Activated CD8-positive, alpha-beta memory T cell treated with anti-CD3 and anti-CD28 coated beads, Interleukin-2, amount 10 ng/mL, durations not matched to agents 7 days and 5 days (primary cell): ENCODE measurements around the gene GNPTG. TPM values are rescaled to one million over a fixed set of nuclear protein-coding genes. Genes with fewer than 3 reads are reported as not detected.

Experiments
- ATAC-seq: fragments of 150-1000 bp; cut with Tn5 transposase; one replicate; pipeline ENCODE4 v1.10.0; 2021; ENCODE audit warnings: moderate library complexity
- CTCF ChIA-PET: fragments of 350-600 bp; sonication (Branson Sonifier 250); formaldehyde crosslinking; loops from one replicate; lab custom pipeline; 2021; ENCODE audit warnings: antibody characterized with exemption; lab: Charles Lee
- DNase-seq: peaks from one replicate; pipeline ENCODE4 v3.0.0-alpha.2; 2020
- H3K27ac Mint-ChIP-seq: one replicate; pipeline ENCODE4 v1.8.0; 2021; ENCODE audit warnings: mild to moderate bottlenecking, mixed read lengths
- H3K27me3 Mint-ChIP-seq: one replicate; pipeline ENCODE4 v1.8.0; 2021; ENCODE audit warnings: mixed read lengths
- H3K36me3 Mint-ChIP-seq: one replicate; pipeline ENCODE4 v1.8.0; 2021; ENCODE audit warnings: mild to moderate bottlenecking, mixed read lengths
- H3K4me1 Mint-ChIP-seq: one replicate; pipeline ENCODE4 v1.8.0; 2021; ENCODE audit warnings: mixed read lengths
- H3K4me3 Mint-ChIP-seq: one replicate; pipeline ENCODE4 v1.8.0; 2021; ENCODE audit warnings: mild to moderate bottlenecking, moderate library complexity, mixed read lengths
- H3K9me3 Mint-ChIP-seq: one replicate; pipeline ENCODE4 v1.8.0; 2022; ENCODE audit warnings: low read depth, mixed read lengths
- total RNA-seq, 2 experiments: library from RNA; stranded (reverse); gene quantifications; one replicate each; pipeline ENCODE4 v1.2.3, GENCODE V29; 2021

The GNPTG gene
- total RNA-seq, 2 experiments from 2014 or later = 29.3 to 33.0 TPM

DNA sequence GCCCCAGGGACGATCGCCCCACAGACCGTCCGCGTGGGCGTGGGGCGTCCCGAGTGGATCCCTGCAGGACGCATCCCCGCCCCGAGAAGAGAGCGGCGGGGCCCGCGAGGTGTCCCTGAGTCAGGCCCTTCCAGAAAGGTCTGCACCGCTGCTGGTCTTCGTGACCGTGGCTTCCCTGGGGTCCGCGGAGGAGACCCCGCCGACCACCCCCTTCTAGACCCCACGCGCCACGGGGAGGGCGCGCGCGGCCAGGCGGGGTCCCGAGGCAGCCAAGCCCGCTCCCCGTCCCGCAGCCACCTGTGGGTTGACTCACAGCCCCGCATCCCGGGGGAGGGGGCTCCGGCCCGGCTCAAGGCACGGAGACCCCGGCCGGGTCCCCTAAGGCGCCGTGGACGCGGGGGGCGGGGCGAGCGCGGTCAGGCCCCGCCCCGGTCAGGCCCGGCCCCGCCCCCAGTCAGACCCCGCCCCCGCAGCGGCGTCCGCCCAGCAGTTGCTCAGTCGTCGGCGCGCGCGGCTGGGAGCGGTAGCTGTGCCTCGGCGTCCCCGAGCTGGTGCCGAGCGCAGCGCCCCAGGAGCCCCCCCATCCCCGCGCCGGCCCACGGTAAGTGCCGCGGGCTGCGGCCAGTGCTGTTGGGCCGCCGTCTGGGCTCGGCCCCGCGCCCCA is 18.4 kb upstream of the GNPTG start, which contains the start of gene BAIAP3:
Gene BAIAP3 (plus strand): TSS at position 497 of the 664 bp plus-strand sequence. CDS start 4,905 bp downstream, outside the sequence.
- peak; percentile 79 for ATAC-seq
- peaks cover 35% of the 10 kb centered on the region for H3K27me3 Mint-ChIP-seq
- no peak within 1 kb of the TSS for H3K4me3 Mint-ChIP-seq
- H3K36me3 Mint-ChIP-seq = no peaks in the 10 kb centered on the region
- H3K4me1 Mint-ChIP-seq = peaks cover 14% of the 10 kb centered on the region
- CTCF ChIA-PET = interaction anchor here (1.0 to 1.9 kb wide), 4 partner anchors 8 to 32 kb away, joined by 3 to 5 read pairs (median 4); partner anchors contain the start of gene UBE2I
- DNase-seq = peak; percentile 65
- H3K27ac Mint-ChIP-seq = no peak within 1 kb of the TSS
- no peaks in the 10 kb centered on the region for H3K9me3 Mint-ChIP-seq

DNA sequence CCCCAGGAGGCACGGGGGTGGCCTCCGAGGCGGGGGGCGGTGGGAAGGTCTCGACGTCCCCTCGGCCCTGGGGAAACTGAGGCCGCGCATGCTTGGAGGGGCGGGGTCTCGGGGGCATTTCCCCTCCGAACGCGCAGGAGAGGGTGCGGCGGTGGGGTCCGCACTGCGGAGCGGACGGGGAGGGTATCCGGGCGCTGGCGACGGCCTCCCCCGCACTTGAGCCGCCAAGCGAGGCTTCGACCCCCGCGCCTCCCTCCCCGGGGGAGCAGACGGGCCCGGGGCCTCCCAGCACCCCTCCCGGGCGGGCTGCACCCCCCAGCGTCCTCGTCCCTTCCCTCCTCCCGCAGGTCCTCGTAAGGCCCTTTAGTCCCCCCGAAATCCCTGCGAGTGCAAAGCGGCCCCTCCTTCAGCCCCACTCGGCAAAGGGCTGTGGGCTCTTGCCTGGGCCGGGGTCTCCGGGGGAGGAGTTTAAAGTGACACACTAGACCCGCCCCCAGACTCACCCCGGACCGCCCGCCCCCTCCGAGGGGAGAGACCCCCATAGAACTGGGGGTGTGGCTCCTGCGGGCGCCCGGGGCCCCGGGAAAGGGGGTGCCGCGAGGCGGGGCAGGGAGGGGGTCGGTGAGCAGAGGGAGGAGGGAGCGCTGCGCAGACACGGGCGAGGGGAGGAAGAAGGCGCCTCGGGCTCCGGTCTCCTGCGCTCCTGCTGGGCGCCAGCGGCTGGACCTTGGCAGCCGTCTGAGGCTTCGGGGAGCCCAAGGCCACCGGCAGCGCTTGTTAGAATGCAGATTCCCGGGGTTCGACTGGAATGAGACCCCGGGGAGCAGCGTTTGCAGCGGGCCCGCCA is 17.7 kb upstream of the GNPTG start:
- H3K27me3 Mint-ChIP-seq = peaks cover 35% of the 10 kb centered on the region
- CTCF ChIA-PET = interaction anchor here (1.2 kb wide), 1 partner anchor 30 kb away, joined by 3 read pairs; no protein-coding TSS in a partner anchor
- peaks cover 14% of the 10 kb centered on the region for H3K4me1 Mint-ChIP-seq
- H3K9me3 Mint-ChIP-seq = no peaks in the 10 kb centered on the region
- H3K27ac Mint-ChIP-seq = no peak overlapping the region
- DNase-seq (no peak), ATAC-seq (no peak)
- no peak overlapping the region for H3K4me3 Mint-ChIP-seq
- no peaks in the 10 kb centered on the region for H3K36me3 Mint-ChIP-seq

- no peak overlapping the region for H3K27ac Mint-ChIP-seq
- H3K9me3 Mint-ChIP-seq = no peaks in the 10 kb centered on the region
- H3K4me1 Mint-ChIP-seq = peaks cover 14% of the 10 kb centered on the region
- H3K36me3 Mint-ChIP-seq = no peaks in the 10 kb centered on the region
- H3K4me3 Mint-ChIP-seq = no peak overlapping the region
- DNase-seq (no peak), ATAC-seq (no peak)
- CTCF ChIA-PET = interaction anchor here (1.2 kb wide), 1 partner anchor 29 kb away, joined by 3 read pairs; no protein-coding TSS in a partner anchor
- peaks cover 35% of the 10 kb centered on the region for H3K27me3 Mint-ChIP-seq
These were observed 17.0 kb upstream of the GNPTG start for GRCh38 chr16:1334739-1335138.

DNA sequence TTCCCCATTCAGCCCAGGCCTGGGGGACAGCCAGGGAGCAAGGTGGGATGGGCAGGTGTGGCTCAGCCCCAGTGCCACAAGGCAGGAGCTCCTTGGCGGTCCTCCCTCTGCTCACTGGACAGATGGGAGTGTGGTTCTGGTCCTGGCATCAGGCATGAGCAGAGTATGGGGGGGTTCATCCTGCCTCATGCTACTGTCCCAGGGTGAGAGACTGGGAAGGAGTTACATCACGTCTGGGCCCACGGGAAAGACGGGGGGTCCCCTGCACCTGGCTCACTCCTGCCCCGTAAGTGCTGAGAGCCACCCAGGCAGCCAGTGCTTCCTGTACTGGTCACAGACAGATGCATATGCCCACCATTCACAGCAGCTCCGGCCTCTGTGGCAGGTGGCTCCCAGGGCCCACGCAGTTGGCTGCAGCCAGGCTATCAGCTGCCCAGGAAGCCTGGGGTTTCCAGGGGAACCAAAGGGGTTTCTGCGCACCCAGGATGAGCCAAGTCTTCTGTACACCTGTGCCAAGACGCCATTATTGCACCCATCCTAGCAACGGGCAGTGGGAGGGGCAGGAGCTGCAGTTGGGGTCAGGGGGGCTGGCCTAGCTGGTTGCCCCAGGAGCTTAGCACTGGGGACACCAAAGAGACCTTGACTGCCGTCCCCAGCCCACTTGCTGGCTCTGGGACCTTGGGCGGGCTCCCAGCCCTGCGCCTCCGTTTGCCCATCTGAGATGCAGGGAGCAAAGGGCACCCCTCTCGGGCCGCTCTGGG is 16.3 kb upstream of the GNPTG start:
- Mint-ChIP-seq H3K9me3 (no peaks in the 10 kb centered on the region), H3K4me3 (no peak overlapping the region), H3K27me3 (peaks cover 35% of the 10 kb centered on the region), H3K4me1 (peaks cover 14% of the 10 kb centered on the region), H3K27ac (no peak overlapping the region), H3K36me3 (no peaks in the 10 kb centered on the region)
- DNase-seq (no peak), ATAC-seq (no peak)
- CTCF ChIA-PET = interaction anchor here (1.2 kb wide), 1 partner anchor 28 kb away, joined by 3 read pairs; no protein-coding TSS in a partner anchor

DNA sequence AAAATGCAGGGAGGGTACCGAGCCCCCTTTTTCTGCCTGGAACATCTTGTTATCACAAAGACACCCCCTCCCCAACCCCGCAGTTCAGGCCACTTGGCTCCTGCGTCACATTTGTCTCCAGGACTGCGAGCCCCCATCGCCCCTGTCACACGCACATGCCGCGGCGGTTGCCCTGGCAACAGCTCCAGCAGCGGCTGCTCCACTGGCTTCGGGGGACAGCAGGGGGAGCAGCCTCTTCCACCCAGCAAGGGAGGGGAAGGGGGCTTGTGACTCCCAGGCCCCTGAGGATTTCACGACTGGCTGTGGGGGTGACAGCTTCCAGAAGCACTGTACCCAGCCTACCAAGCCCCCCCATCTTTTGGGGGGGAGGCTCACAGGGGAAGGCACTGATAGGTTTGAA is 15.7 kb upstream of the GNPTG start:
- CTCF ChIA-PET = interaction anchor here (1.0 to 1.1 kb wide), 2 partner anchors 14 to 28 kb away, joined by 4 read pairs; no protein-coding TSS in a partner anchor
- Mint-ChIP-seq H3K27ac (no peak overlapping the region), H3K9me3 (no peaks in the 10 kb centered on the region), H3K4me3 (no peak overlapping the region), H3K27me3 (peaks cover 35% of the 10 kb centered on the region), H3K36me3 (no peaks in the 10 kb centered on the region), H3K4me1 (peaks cover 14% of the 10 kb centered on the region)
- no peak for DNase-seq
- no peak for ATAC-seq

DNA sequence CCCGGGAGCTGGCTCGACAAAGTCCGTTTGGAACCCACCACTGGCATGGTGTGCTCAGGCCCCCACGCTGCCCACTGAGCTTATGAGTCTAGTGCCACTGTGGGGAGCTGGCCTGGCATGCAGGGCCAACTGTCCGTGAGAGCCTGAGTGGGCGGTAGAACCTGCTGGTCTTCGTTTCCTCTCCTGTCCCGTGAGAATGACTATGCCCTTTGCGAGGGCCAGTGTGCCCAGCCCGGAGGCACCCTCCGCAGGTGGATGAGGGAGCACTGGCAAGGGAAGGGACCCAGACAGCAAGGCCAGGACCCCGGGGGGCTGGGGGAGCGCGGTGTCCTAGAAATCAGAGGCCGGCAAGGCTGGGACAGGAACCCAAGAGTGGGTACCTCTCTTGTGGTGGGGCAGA is 15.1 kb upstream of the GNPTG start:
- CTCF ChIA-PET = interaction anchor here (1.0 to 1.1 kb wide), 2 partner anchors 13 to 27 kb away, joined by 4 read pairs; no protein-coding TSS in a partner anchor
- no peak for DNase-seq
- no peak overlapping the region for H3K4me3 Mint-ChIP-seq
- no peak for ATAC-seq
- H3K9me3 Mint-ChIP-seq = no peaks in the 10 kb centered on the region
- H3K27ac Mint-ChIP-seq = no peak overlapping the region
- H3K27me3 Mint-ChIP-seq = peaks cover 30% of the 10 kb centered on the region
- no peaks in the 10 kb centered on the region for H3K36me3 Mint-ChIP-seq
- peaks cover 9% of the 10 kb centered on the region for H3K4me1 Mint-ChIP-seq

- Mint-ChIP-seq H3K4me1 (peaks cover 11% of the 10 kb centered on the region), H3K9me3 (no peaks in the 10 kb centered on the region), H3K27ac (no peak overlapping the region), H3K4me3 (no peak overlapping the region), H3K36me3 (no peaks in the 10 kb centered on the region), H3K27me3 (peaks cover 22% of the 10 kb centered on the region)
- ATAC-seq (no peak), DNase-seq (no peak)
- CTCF ChIA-PET = interaction anchor here (1.2 kb wide), 1 partner anchor 38 kb away, joined by 3 read pairs; no protein-coding TSS in a partner anchor
These were observed 14.2 kb upstream of the GNPTG start for GRCh38 chr16:1337486-1337885.

DNA sequence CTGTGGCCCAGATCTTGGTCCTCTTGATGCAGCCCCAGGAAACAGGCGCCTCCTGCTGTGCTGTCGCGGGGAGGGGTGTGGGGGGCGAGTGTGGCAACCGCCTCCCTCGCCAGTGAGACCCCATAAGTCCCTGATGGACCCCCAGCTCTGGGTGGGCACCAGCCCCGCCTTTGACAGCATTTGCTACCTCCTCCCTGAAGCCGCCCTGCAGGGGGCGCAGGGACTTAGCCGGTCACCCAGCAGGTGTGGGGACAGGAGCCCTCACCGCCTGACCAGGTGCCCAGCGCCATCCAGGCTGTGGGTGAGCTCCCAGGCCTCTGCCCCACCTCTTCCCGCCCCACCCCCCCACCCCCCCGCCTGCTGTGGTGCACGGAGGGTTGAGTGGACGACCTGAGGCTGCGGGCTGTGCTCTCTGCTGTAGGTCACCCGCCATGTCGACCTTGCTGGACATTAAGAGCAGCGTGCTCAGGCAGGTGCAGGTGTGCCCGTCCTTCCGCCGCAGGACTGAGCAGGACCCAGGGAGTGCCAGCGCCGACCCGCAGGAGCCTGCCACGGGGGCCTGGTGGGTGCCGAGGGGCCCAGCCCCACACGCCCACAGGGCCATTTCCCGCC is 13.5 kb upstream of the GNPTG start:
- H3K9me3 Mint-ChIP-seq = no peaks in the 10 kb centered on the region
- no peak overlapping the region for H3K4me3 Mint-ChIP-seq
- H3K4me1 Mint-ChIP-seq = peaks cover 15% of the 10 kb centered on the region
- DNase-seq (no peak), ATAC-seq (no peak)
- peaks cover 19% of the 10 kb centered on the region for H3K27me3 Mint-ChIP-seq
- H3K27ac Mint-ChIP-seq = no peak overlapping the region
- CTCF ChIA-PET = interaction anchor here (1.2 kb wide), 1 partner anchor 39 kb away, joined by 3 read pairs; no protein-coding TSS in a partner anchor
- H3K36me3 Mint-ChIP-seq = no peaks in the 10 kb centered on the region

- no peaks in the 10 kb centered on the region for H3K36me3 Mint-ChIP-seq
- peaks cover 19% of the 10 kb centered on the region for H3K27me3 Mint-ChIP-seq
- no peaks in the 10 kb centered on the region for H3K9me3 Mint-ChIP-seq
- CTCF ChIA-PET = no interaction called here
- H3K27ac Mint-ChIP-seq = no peak overlapping the region
- ATAC-seq (no peak), DNase-seq (no peak)
- H3K4me3 Mint-ChIP-seq = no peak overlapping the region
- peaks cover 19% of the 10 kb centered on the region for H3K4me1 Mint-ChIP-seq
These were observed 12.7 kb upstream of the GNPTG start for GRCh38 chr16:1338855-1339675.

GRCh38 chr16:1340730-1341494 is 10.8 kb upstream of the GNPTG start:
- ATAC-seq (no peak), DNase-seq (no peak)
- H3K9me3 Mint-ChIP-seq = no peaks in the 10 kb centered on the region
- H3K27ac Mint-ChIP-seq = no peak overlapping the region
- peaks cover 19% of the 10 kb centered on the region for H3K4me1 Mint-ChIP-seq
- no peak overlapping the region for H3K4me3 Mint-ChIP-seq
- CTCF ChIA-PET = interaction anchor here (1.0 kb wide), 1 partner anchor 8 kb away, joined by 3 read pairs; no protein-coding TSS in a partner anchor
- no peaks in the 10 kb centered on the region for H3K36me3 Mint-ChIP-seq
- peaks cover 3% of the 10 kb centered on the region for H3K27me3 Mint-ChIP-seq
